HG03520 (cell line): Measurements from ENCODE around the gene ENTHD1.

ENCODE experiments used
- ATAC-seq: cut with Tn5 transposase; IDR thresholded peaks from one replicate; pipeline ENCODE4 v1.9.1; 2021; ENCODE audit warnings: mild to moderate bottlenecking, moderate library complexity; ENCODE audit not compliant: unreplicated experiment

Gene ENTHD1

GRCh38 chr22:39693943-39694500, 199.5 kb downstream of the ENTHD1 start:
- ATAC-seq: no peak
